Measurements from ENCODE around the gene LRRC71. TPM values are rescaled to one million over a fixed set of nuclear protein-coding genes. Genes with fewer than 3 reads are reported as not detected.

Gene LRRC71
- total RNA-seq, 2 experiments from 2014 or later = not detected

- no peak for DNase-seq
- ChIA-PET CTCF (interaction anchor here (1.0 kb wide), 1 partner anchor 9 kb away, joined by 3 read pairs; no protein-coding TSS in a partner anchor), POLR2A (no interaction called here)
- Mint-ChIP-seq H3K9me3 (no peaks in the 10 kb centered on the region), H3K27me3 (no peaks in the 10 kb centered on the region), H3K4me3 (no peak overlapping the region), H3K4me1 (no peaks in the 10 kb centered on the region), H3K36me3 (ENCODE audit: low read depth) (peaks cover 37% of the 10 kb centered on the region), H3K27ac (no peak overlapping the region)
Measured at GRCh38 chr1:156951371-156951770, 30.9 kb downstream of the LRRC71 start.

- Mint-ChIP-seq H3K27me3 (no peaks in the 10 kb centered on the region), H3K36me3 (ENCODE audit: low read depth) (peaks cover 43% of the 10 kb centered on the region), H3K4me3 (no peak overlapping the region), H3K4me1 (peaks cover 5% of the 10 kb centered on the region), H3K27ac (no peak overlapping the region), H3K9me3 (no peaks in the 10 kb centered on the region)
- CTCF ChIA-PET = interaction anchor here (0.6 kb wide), 1 partner anchor 52 kb away, joined by 3 read pairs; no protein-coding TSS in a partner anchor
- DNase-seq = no peak
- POLR2A ChIA-PET = no interaction called here
Measured at GRCh38 chr1:156953571-156953970, 33.1 kb downstream of the LRRC71 start.

GRCh38 chr1:156956333-156956732 is 35.9 kb downstream of the LRRC71 start:
- Mint-ChIP-seq H3K4me3 (no peak overlapping the region), H3K27me3 (no peaks in the 10 kb centered on the region), H3K4me1 (peaks cover 22% of the 10 kb centered on the region), H3K27ac (no peak overlapping the region), H3K9me3 (no peaks in the 10 kb centered on the region), H3K36me3 (ENCODE audit: low read depth) (peaks cover 43% of the 10 kb centered on the region)
- DNase-seq = no peak
- ChIA-PET CTCF (interaction anchor here (0.9 kb wide), 1 partner anchor 11 kb away, joined by 4 read pairs; no protein-coding TSS in a partner anchor), POLR2A (no interaction called here)

DNA sequence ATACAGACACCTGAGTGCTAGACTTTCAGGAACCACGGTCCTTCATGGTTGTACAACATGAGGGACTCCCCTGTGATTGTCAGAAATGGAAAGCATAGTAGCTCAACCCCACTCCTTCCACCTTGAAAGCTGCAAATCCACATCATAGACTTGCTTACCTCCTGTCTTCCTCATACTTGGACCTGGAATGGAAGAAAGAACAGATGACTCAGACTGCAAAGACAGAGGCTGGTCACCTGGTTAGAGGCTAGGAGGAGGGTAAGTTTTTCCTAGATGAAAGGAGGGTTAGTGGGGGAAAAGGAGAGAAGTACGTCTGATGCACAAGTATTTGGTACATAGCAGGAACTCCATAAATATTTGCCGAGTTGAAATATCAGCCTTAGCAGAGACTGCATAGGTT is 37.2 kb downstream of the LRRC71 start:
- Mint-ChIP-seq H3K36me3 (ENCODE audit: low read depth) (peaks cover 53% of the 10 kb centered on the region), H3K27ac (no peak overlapping the region), H3K27me3 (no peaks in the 10 kb centered on the region), H3K9me3 (no peaks in the 10 kb centered on the region), H3K4me3 (no peak overlapping the region), H3K4me1 (peaks cover 32% of the 10 kb centered on the region)
- ChIA-PET CTCF (no interaction called here), POLR2A (no interaction called here)
- no peak for DNase-seq

- Mint-ChIP-seq H3K27me3 (no peaks in the 10 kb centered on the region), H3K36me3 (ENCODE audit: low read depth) (peaks cover 54% of the 10 kb centered on the region), H3K4me3 (no peak overlapping the region), H3K4me1 (peaks cover 38% of the 10 kb centered on the region), H3K27ac (no peak overlapping the region), H3K9me3 (no peaks in the 10 kb centered on the region)
- DNase-seq = no peak
- ChIA-PET CTCF (interaction anchor here (0.6 kb wide), 1 partner anchor 72 kb away, joined by 5 read pairs; no protein-coding TSS in a partner anchor), POLR2A (no interaction called here)
Measured at GRCh38 chr1:156958247-156958714, 37.8 kb downstream of the LRRC71 start.

DNA sequence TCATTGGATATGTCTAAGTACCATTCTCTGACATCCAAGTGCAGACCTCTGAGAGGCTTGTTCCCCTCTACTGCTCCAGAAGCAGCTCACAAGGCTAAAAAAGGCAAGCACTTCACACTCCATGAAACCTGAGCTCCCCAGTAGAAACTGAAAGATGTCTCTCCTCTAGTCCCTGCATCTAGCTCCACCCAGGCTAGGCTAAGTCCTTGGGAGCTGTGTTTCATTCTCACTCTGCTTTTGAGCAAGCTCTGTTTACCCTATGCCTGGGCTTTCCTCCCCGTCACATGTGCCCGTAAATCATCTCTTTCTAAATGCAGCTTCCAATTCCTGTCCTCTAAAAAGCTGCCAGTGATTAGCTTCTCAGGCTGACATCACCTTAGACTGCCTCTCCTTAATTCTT is 39.0 kb downstream of the LRRC71 start:
- peaks cover 49% of the 10 kb centered on the region for H3K4me1 Mint-ChIP-seq
- CTCF ChIA-PET = no interaction called here

GRCh38 chr1:156959925-156960324 is 39.5 kb downstream of the LRRC71 start:
- peaks cover 2% of the 10 kb centered on the region for H3K9me3 Mint-ChIP-seq
- no peak for DNase-seq
- peaks cover 50% of the 10 kb centered on the region for H3K4me1 Mint-ChIP-seq
- H3K4me3 Mint-ChIP-seq = no peak overlapping the region
- no peaks in the 10 kb centered on the region for H3K27me3 Mint-ChIP-seq
- POLR2A ChIA-PET = interaction anchor here (1.0 kb wide), 1 partner anchor 10 kb away, joined by 5 read pairs; no protein-coding TSS in a partner anchor
- peaks cover 61% of the 10 kb centered on the region for H3K36me3 Mint-ChIP-seq (ENCODE audit: low read depth)
- CTCF ChIA-PET = no interaction called here
- no peak overlapping the region for H3K27ac Mint-ChIP-seq

More for the DNA sequence above, 39.0 kb downstream of the LRRC71 start:
- H3K4me3 Mint-ChIP-seq = no peak overlapping the region
- H3K27ac Mint-ChIP-seq = peak overlapping the region; percentile 16
- DNase-seq = no peak
- H3K36me3 Mint-ChIP-seq (ENCODE audit: low read depth) = peaks cover 64% of the 10 kb centered on the region
- no peaks in the 10 kb centered on the region for H3K27me3 Mint-ChIP-seq
- H3K9me3 Mint-ChIP-seq = peaks cover 2% of the 10 kb centered on the region
- POLR2A ChIA-PET = no interaction called here

GRCh38 chr1:156961709-156962108 is 41.3 kb downstream of the LRRC71 start:
- ChIA-PET POLR2A (no interaction called here), CTCF (interaction anchor here (0.6 kb wide), 1 partner anchor 31 kb away, joined by 3 read pairs; no protein-coding TSS in a partner anchor)
- peaks cover 50% of the 10 kb centered on the region for H3K4me1 Mint-ChIP-seq
- H3K27me3 Mint-ChIP-seq = peaks cover 13% of the 10 kb centered on the region
- DNase-seq = peak; percentile 61
- H3K4me3 Mint-ChIP-seq = peak overlapping the region; percentile 59
- peaks cover 55% of the 10 kb centered on the region for H3K36me3 Mint-ChIP-seq (ENCODE audit: low read depth)
- H3K9me3 Mint-ChIP-seq = peaks cover 2% of the 10 kb centered on the region
- H3K27ac Mint-ChIP-seq = peak overlapping the region; percentile 58

GRCh38 chr1:156963621-156964020 is 43.2 kb downstream of the LRRC71 start:
- ChIA-PET POLR2A (no interaction called here), CTCF (interaction anchor here (1.6 kb wide), 1 partner anchor 104 kb away, joined by 4 read pairs; no protein-coding TSS in a partner anchor)
- peak; percentile 76 for DNase-seq
- Mint-ChIP-seq H3K36me3 (ENCODE audit: low read depth) (peaks cover 41% of the 10 kb centered on the region), H3K27me3 (peaks cover 21% of the 10 kb centered on the region), H3K9me3 (peaks cover 2% of the 10 kb centered on the region), H3K4me3 (peak overlapping the region; percentile 87), H3K4me1 (peaks cover 44% of the 10 kb centered on the region), H3K27ac (peak overlapping the region; percentile 90)

GRCh38 chr1:156964441-156964840 is 44.0 kb downstream of the LRRC71 start:
- DNase-seq = no peak
- Mint-ChIP-seq H3K27me3 (peaks cover 28% of the 10 kb centered on the region), H3K36me3 (ENCODE audit: low read depth) (peaks cover 36% of the 10 kb centered on the region), H3K4me3 (no peak overlapping the region), H3K4me1 (peaks cover 40% of the 10 kb centered on the region), H3K27ac (peak overlapping the region; percentile 90), H3K9me3 (peaks cover 2% of the 10 kb centered on the region)
- ChIA-PET CTCF (interaction anchor here (1.6 kb wide), 1 partner anchor 105 kb away, joined by 4 read pairs; no protein-coding TSS in a partner anchor), POLR2A (no interaction called here)

GRCh38 chr1:156969496-156969895 is 49.1 kb downstream of the LRRC71 start:
- DNase-seq = no peak
- peaks cover 53% of the 10 kb centered on the region for H3K27me3 Mint-ChIP-seq
- H3K4me3 Mint-ChIP-seq = no peak overlapping the region
- ChIA-PET CTCF (interaction anchor here (0.7 to 1.0 kb wide), 2 partner anchors 79 to 1065 kb away, joined by 3 read pairs; no protein-coding TSS in a partner anchor), POLR2A (interaction anchor here (0.7 kb wide), 1 partner anchor 9 kb away, joined by 5 read pairs; no protein-coding TSS in a partner anchor)
- H3K36me3 Mint-ChIP-seq (ENCODE audit: low read depth) = no peaks in the 10 kb centered on the region
- H3K4me1 Mint-ChIP-seq = no peaks in the 10 kb centered on the region
- no peak overlapping the region for H3K27ac Mint-ChIP-seq
- H3K9me3 Mint-ChIP-seq = no peaks in the 10 kb centered on the region

DNA sequence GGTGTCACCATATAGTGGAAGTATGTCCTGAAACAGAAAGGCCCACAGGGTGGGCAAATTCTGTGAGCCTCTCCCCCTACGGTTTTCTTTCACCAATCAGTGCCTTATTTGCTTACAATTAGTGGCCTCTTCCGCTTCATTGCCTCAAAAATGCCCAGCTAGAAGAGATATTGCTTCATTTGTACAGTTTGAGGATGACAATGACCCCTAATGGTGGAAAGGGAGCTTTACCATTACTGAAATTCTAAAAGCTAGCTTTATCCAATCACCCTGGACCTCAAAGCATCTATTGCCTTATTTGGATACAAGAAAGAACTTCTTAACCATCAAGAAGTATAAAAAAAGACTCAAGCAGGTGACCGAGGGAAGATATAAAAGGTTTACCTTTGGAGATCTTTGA is 49.6 kb downstream of the LRRC71 start:
- H3K27me3 Mint-ChIP-seq = peaks cover 58% of the 10 kb centered on the region
- POLR2A ChIA-PET = interaction anchor here (0.7 kb wide), 1 partner anchor 10 kb away, joined by 5 read pairs; no protein-coding TSS in a partner anchor
- no peak overlapping the region for H3K4me3 Mint-ChIP-seq
- CTCF ChIA-PET = interaction anchor here (1.0 kb wide), 1 partner anchor 80 kb away, joined by 3 read pairs; no protein-coding TSS in a partner anchor
- H3K27ac Mint-ChIP-seq = no peak overlapping the region
- H3K9me3 Mint-ChIP-seq = no peaks in the 10 kb centered on the region
- no peaks in the 10 kb centered on the region for H3K4me1 Mint-ChIP-seq
- no peaks in the 10 kb centered on the region for H3K36me3 Mint-ChIP-seq (ENCODE audit: low read depth)
- DNase-seq = no peak

GRCh38 chr1:156973417-156973816 is 53.0 kb downstream of the LRRC71 start:
- H3K27ac Mint-ChIP-seq = no peak overlapping the region
- peaks cover 61% of the 10 kb centered on the region for H3K27me3 Mint-ChIP-seq
- ChIA-PET CTCF (no interaction called here), POLR2A (no interaction called here)
- no peak overlapping the region for H3K4me3 Mint-ChIP-seq
- H3K9me3 Mint-ChIP-seq = no peaks in the 10 kb centered on the region
- no peaks in the 10 kb centered on the region for H3K36me3 Mint-ChIP-seq (ENCODE audit: low read depth)
- no peak for DNase-seq
- no peaks in the 10 kb centered on the region for H3K4me1 Mint-ChIP-seq

- H3K27ac Mint-ChIP-seq = no peak overlapping the region
- CTCF ChIA-PET = no interaction called here
- no peaks in the 10 kb centered on the region for H3K36me3 Mint-ChIP-seq (ENCODE audit: low read depth)
- POLR2A ChIA-PET = no interaction called here
- no peaks in the 10 kb centered on the region for H3K4me1 Mint-ChIP-seq
- H3K9me3 Mint-ChIP-seq = no peaks in the 10 kb centered on the region
- no peak overlapping the region for H3K4me3 Mint-ChIP-seq
- H3K27me3 Mint-ChIP-seq = peaks cover 58% of the 10 kb centered on the region
- no peak for DNase-seq
Measured at GRCh38 chr1:156975084-156975483, 54.7 kb downstream of the LRRC71 start.
